ENCODE data around the gene CASZ1.

The CASZ1 gene

GRCh38 chr1:10637834-10638558, 158.4 kb downstream of the CASZ1 start:
- no peak for DNase-seq (ENCODE audit: low spot score)

GRCh38 chr1:10637400-10637799, 159.0 kb downstream of the CASZ1 start:
- DNase-seq (ENCODE audit: low spot score) = no peak

- no peak for DNase-seq (ENCODE audit: low spot score)
Observed at GRCh38 chr1:10635992-10636391, 160.5 kb downstream of the CASZ1 start.

- no peak for DNase-seq (ENCODE audit: low spot score)
Observed at GRCh38 chr1:10635085-10635896, 161.2 kb downstream of the CASZ1 start.

- DNase-seq (ENCODE audit: low spot score) = no peak
Observed at GRCh38 chr1:10634428-10635084, 161.9 kb downstream of the CASZ1 start.

GRCh38 chr1:10634075-10634427, 162.4 kb downstream of the CASZ1 start:
- no peak for DNase-seq (ENCODE audit: low spot score)

GRCh38 chr1:10633416-10633815, 163.0 kb downstream of the CASZ1 start:
- no peak for DNase-seq (ENCODE audit: low spot score)

- DNase-seq (ENCODE audit: low spot score) = no peak
Observed at GRCh38 chr1:10632691-10633090, 163.8 kb downstream of the CASZ1 start.

- no peak for DNase-seq (ENCODE audit: low spot score)
Observed at GRCh38 chr1:10631811-10632593, 164.4 kb downstream of the CASZ1 start.

- no peak for DNase-seq (ENCODE audit: low spot score)
Observed at GRCh38 chr1:10631121-10631810, 165.2 kb downstream of the CASZ1 start.

GRCh38 chr1:10630661-10631120, 165.8 kb downstream of the CASZ1 start:
- DNase-seq (ENCODE audit: low spot score) = no peak

- no peak for DNase-seq (ENCODE audit: low spot score)
Observed at GRCh38 chr1:10629816-10630571, 166.5 kb downstream of the CASZ1 start.

- DNase-seq (ENCODE audit: low spot score) = no peak
Observed at GRCh38 chr1:10629091-10629815, 167.2 kb downstream of the CASZ1 start.

- DNase-seq (ENCODE audit: low spot score) = no peak
Observed at GRCh38 chr1:10628685-10629084, 167.8 kb downstream of the CASZ1 start.

- DNase-seq (ENCODE audit: low spot score) = no peak
Observed at GRCh38 chr1:10626791-10627410, 169.5 kb downstream of the CASZ1 start.

GRCh38 chr1:10626131-10626731, 170.2 kb downstream of the CASZ1 start:
- no peak for DNase-seq (ENCODE audit: low spot score)

- DNase-seq (ENCODE audit: low spot score) = no peak
Observed at GRCh38 chr1:10625554-10625953, 170.9 kb downstream of the CASZ1 start.

- DNase-seq (ENCODE audit: low spot score) = no peak
Observed at GRCh38 chr1:10625076-10625475, 171.4 kb downstream of the CASZ1 start.

Data from hematopoietic multipotent progenitor cell treated with erythropoietin and hydrocortisone succinate and interleukin-3 and kit ligand, for 17 days (in vitro differentiated cells).